Trophoblast cell (in vitro differentiated cells and primary cell): ENCODE measurements around the gene CHRM2.

Source experiments
- DNase-seq, 2 donors: peaks; one replicate each; pipeline ENCODE4 v3.0.0-alpha.2; 2016
- H2AFZ ChIP-seq: 2 replicates; pipeline ENCODE4 v1.6.1; 2013; ENCODE audit warnings: low read length, moderate library complexity, mild to moderate bottlenecking; ENCODE audit not compliant: insufficient read depth, poor library complexity
- H2AK5ac ChIP-seq: 2 replicates; pipeline ENCODE4 v1.6.1; 2013; ENCODE audit warnings: mild to moderate bottlenecking, low read length
- H2BK120ac ChIP-seq: 2 replicates; pipeline ENCODE4 v1.6.1; 2013; ENCODE audit warnings: low read length, mild to moderate bottlenecking, moderate library complexity; ENCODE audit not compliant: insufficient read depth, poor library complexity
- H2BK12ac ChIP-seq: 2 replicates; pipeline ENCODE4 v1.6.1; 2013; ENCODE audit warnings: mild to moderate bottlenecking, low read length, moderate library complexity
- H2BK5ac ChIP-seq: 2 replicates; pipeline ENCODE4 v1.6.1; 2013; ENCODE audit warnings: low read length, low read depth, moderate library complexity, mild to moderate bottlenecking; ENCODE audit not compliant: poor library complexity
- H3K14ac ChIP-seq: 2 replicates; pipeline ENCODE4 v1.6.1; 2013; ENCODE audit warnings: mild to moderate bottlenecking, low read length
- H3K18ac ChIP-seq: 2 replicates; pipeline ENCODE4 v1.6.1; 2013; ENCODE audit warnings: mild to moderate bottlenecking, low read length
- H3K23ac ChIP-seq: 2 replicates; pipeline ENCODE4 v1.6.1; 2013; ENCODE audit warnings: low read length
- H3K27ac ChIP-seq: 2 replicates; pipeline ENCODE4 v1.5.1; 2013; ENCODE audit warnings: low read depth, mild to moderate bottlenecking, inconsistent platforms, low read length, moderate library complexity
- H3K27me3 ChIP-seq: 2 replicates; pipeline ENCODE4 v1.6.1; 2013; ENCODE audit warnings: inconsistent platforms, mild to moderate bottlenecking, low read length, moderate library complexity; ENCODE audit not compliant: insufficient read depth
- H3K36me3 ChIP-seq, 2 experiments: 1 replicate in 1 of 2; 2 replicates in 1 of 2; pipeline ENCODE4 v1.6.1; 2013; ENCODE audit warnings: low read length in 2 of 2, mild to moderate bottlenecking in 2 of 2, moderate library complexity in 1 of 2; ENCODE audit not compliant: insufficient read depth in 2 of 2, control insufficient read depth in 1 of 2
- H3K4ac ChIP-seq: 2 replicates; pipeline ENCODE4 v1.6.1; 2013; ENCODE audit warnings: low read depth, mild to moderate bottlenecking, low read length, moderate library complexity
- H3K4me1 ChIP-seq, 2 experiments: 1 replicate in 1 of 2; 2 replicates in 1 of 2; pipeline ENCODE4 v1.6.1; 2013; ENCODE audit warnings: low read length in 2 of 2, mild to moderate bottlenecking in 2 of 2, moderate library complexity in 1 of 2; ENCODE audit not compliant: insufficient read depth in 2 of 2, control insufficient read depth in 1 of 2
- H3K4me2 ChIP-seq: 2 replicates; pipeline ENCODE4 v1.6.1; 2013; ENCODE audit warnings: inconsistent platforms, mild to moderate bottlenecking, low read length, moderate library complexity
- H3K4me3 ChIP-seq: 2 replicates; pipeline ENCODE4 v1.5.1; 2013; ENCODE audit warnings: mild to moderate bottlenecking, low read depth, low read length, inconsistent platforms
- H3K79me1 ChIP-seq: one replicate; pipeline ENCODE4 v1.6.1; 2013; ENCODE audit warnings: low read length
- H3K79me2 ChIP-seq: 2 replicates; pipeline ENCODE4 v1.6.1; 2013; ENCODE audit warnings: low read length, mild to moderate bottlenecking; ENCODE audit not compliant: control insufficient read depth, insufficient read depth, poor library complexity
- H3K9ac ChIP-seq: 2 replicates; pipeline ENCODE4 v1.6.1; 2013; ENCODE audit warnings: mild to moderate bottlenecking, low read length
- H3K9me3 ChIP-seq: 2 replicates; pipeline ENCODE4 v1.6.1; 2013; ENCODE audit warnings: low read depth, mild to moderate bottlenecking, control low read depth, inconsistent platforms, low read length; ENCODE audit not compliant: insufficient read depth
- H4K12ac ChIP-seq: 2 replicates; pipeline ENCODE4 v1.6.1; 2013; ENCODE audit warnings: low read depth, mild to moderate bottlenecking, low read length, moderate library complexity
- H4K8ac ChIP-seq: 2 replicates; pipeline ENCODE4 v1.6.1; 2013; ENCODE audit warnings: low read depth, mild to moderate bottlenecking, low read length, moderate library complexity
- H4K91ac ChIP-seq: one replicate; pipeline ENCODE4 v1.6.1; 2013; ENCODE audit warnings: low read depth, mild to moderate bottlenecking, low read length, moderate library complexity
- WGBS: extraction: QIAGEN DNeasy Blood & Tissue Kit; methylation state at CpG from one replicate; pipeline ENCODE4 v1.1.7; 2013; ENCODE audit warnings: missing lambda C conversion rate; ENCODE audit not compliant: insufficient read length, insufficient coverage; ENCODE audit errors: extremely low coverage; 5-methylcytosine and 5-hydroxymethylcytosine counted together

The CHRM2 gene

GRCh38 chr7:137005873-137006272 lies 137.4 kb downstream of the CHRM2 start:
- no peaks in the 10 kb centered on the region for H3K79me2 ChIP-seq
- H2AFZ ChIP-seq = no peak overlapping the region
- no peak overlapping the region for H3K9ac ChIP-seq
- DNase-seq = no peak
- H3K27me3 ChIP-seq = no peaks in the 10 kb centered on the region
- H3K27ac ChIP-seq = no peak overlapping the region
- no peak overlapping the region for H2BK12ac ChIP-seq
- H2BK120ac ChIP-seq = no peak overlapping the region
- no peak overlapping the region for H3K4me2 ChIP-seq
- H3K4me3 ChIP-seq = no peak overlapping the region
- H4K8ac ChIP-seq = no peak overlapping the region
- H3K9me3 ChIP-seq = no peaks in the 10 kb centered on the region
- H4K91ac ChIP-seq = no peak overlapping the region
- no peak overlapping the region for H4K12ac ChIP-seq
- H3K4ac ChIP-seq = no peak overlapping the region
- H2BK5ac ChIP-seq = no peak overlapping the region
- no peak overlapping the region for H3K14ac ChIP-seq
- no peak overlapping the region for H2AK5ac ChIP-seq
- H3K18ac ChIP-seq = no peak overlapping the region
- no peak overlapping the region for H3K23ac ChIP-seq
- no CpG with 5 or more reads among the region's 3 CpGs for WGBS
- H3K4me1 ChIP-seq = peaks cover 0 to 2% of the 10 kb centered on the region in 2 experiments
- peaks cover 4% of the 10 kb centered on the region for H3K79me1 ChIP-seq
- no peaks in the 10 kb centered on the region for H3K36me3 ChIP-seq

- Histone ChIP-seq H3K23ac (no peak overlapping the region), H3K9me3 (no peaks in the 10 kb centered on the region), H4K91ac (no peak overlapping the region), H3K4ac (no peak overlapping the region), H3K27ac (peak overlapping the region; percentile 79), H3K27me3 (no peaks in the 10 kb centered on the region), H3K4me2 (no peak overlapping the region), H2BK5ac (no peak overlapping the region), H2AK5ac (no peak overlapping the region), H3K9ac (no peak overlapping the region), H3K36me3 (no peaks in the 10 kb centered on the region), H3K79me2 (no peaks in the 10 kb centered on the region), H3K4me3 (no peak overlapping the region), H2AFZ (no peak overlapping the region), H2BK12ac (peak overlapping the region; percentile 58), H3K18ac (no peak overlapping the region), H3K4me1 (peaks cover 0 to 2% of the 10 kb centered on the region in 2 experiments), H3K79me1 (peaks cover 4% of the 10 kb centered on the region), H3K14ac (no peak overlapping the region), H4K8ac (no peak overlapping the region), H2BK120ac (peak overlapping the region; percentile 66), H4K12ac (no peak overlapping the region)
- no CpG with 5 or more reads among the region's 1 CpG for WGBS
- no peak for DNase-seq
Measured at GRCh38 chr7:137006293-137006692, 137.8 kb downstream of the CHRM2 start.

DNA sequence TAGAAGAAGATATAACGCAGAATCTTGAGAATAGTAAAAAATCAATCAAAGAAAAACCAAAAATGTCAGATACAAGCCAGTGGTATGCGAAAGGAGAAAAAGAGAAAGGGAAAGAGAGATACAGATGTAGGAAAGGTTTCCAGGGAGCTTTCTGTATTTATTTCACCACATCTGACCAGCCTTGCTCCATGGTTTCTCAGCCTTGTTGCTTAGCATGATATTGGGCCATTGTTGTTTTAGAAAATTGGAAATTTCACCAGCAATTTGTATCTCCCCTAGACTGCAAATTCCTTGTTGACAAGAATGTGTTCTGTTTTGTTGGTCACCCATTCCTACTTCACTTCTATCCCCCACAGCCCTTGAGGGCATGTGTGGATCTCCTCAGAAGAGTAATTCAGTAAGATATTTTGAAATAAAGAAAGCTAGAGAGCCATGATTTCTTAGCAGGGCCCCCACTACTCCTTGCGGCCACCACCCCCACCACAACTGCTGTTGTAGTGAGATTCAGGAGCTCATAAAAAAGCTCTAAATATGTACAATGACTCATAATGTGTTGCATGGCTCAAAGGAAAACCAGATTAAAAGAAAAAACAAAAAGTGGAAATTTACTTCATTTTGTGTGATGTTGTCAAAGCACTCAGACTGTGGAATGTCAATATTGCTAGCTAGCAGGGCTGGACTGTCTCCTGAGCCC lies 138.7 kb downstream of the CHRM2 start:
- Histone ChIP-seq H2BK12ac (no peak overlapping the region), H3K27me3 (no peaks in the 10 kb centered on the region), H2AK5ac (no peak overlapping the region), H3K36me3 (no peaks in the 10 kb centered on the region), H3K27ac (peak overlapping the region; percentile 79), H3K79me2 (no peaks in the 10 kb centered on the region), H3K4me2 (no peak overlapping the region), H3K79me1 (peaks cover 4% of the 10 kb centered on the region), H3K4me3 (no peak overlapping the region), H4K12ac (no peak overlapping the region), H3K14ac (no peak overlapping the region), H3K9ac (no peak overlapping the region), H2AFZ (no peak overlapping the region), H4K8ac (no peak overlapping the region), H3K4me1 (no peaks in the 10 kb centered on the region), H3K23ac (no peak overlapping the region), H2BK120ac (no peak overlapping the region), H2BK5ac (peak overlapping the region; percentile 14), H3K18ac (no peak overlapping the region), H3K9me3 (no peaks in the 10 kb centered on the region), H4K91ac (no peak overlapping the region), H3K4ac (no peak overlapping the region)
- no peak for DNase-seq
- no CpG with 5 or more reads among the region's 3 CpGs for WGBS

GRCh38 chr7:137009404-137009803 lies 141.0 kb downstream of the CHRM2 start:
- Histone ChIP-seq H3K4me2 (no peak overlapping the region), H2AFZ (no peak overlapping the region)

More at GRCh38 chr7:137009404-137009803, 141.0 kb downstream of the CHRM2 start:
- Histone ChIP-seq H3K4me1 (no peaks in the 10 kb centered on the region), H3K4me3 (no peak overlapping the region), H3K14ac (no peak overlapping the region), H3K23ac (no peak overlapping the region), H3K9me3 (no peaks in the 10 kb centered on the region), H3K27ac (no peak overlapping the region), H3K18ac (no peak overlapping the region), H2AK5ac (no peak overlapping the region), H3K27me3 (no peaks in the 10 kb centered on the region), H3K36me3 (no peaks in the 10 kb centered on the region), H3K4ac (no peak overlapping the region), H2BK5ac (no peak overlapping the region), H3K79me2 (no peaks in the 10 kb centered on the region), H2BK12ac (no peak overlapping the region), H2BK120ac (no peak overlapping the region), H4K91ac (no peak overlapping the region), H4K12ac (no peak overlapping the region), H3K79me1 (peaks cover 2% of the 10 kb centered on the region), H4K8ac (no peak overlapping the region), H3K9ac (no peak overlapping the region)
- no peak for DNase-seq
